ENCODE results near the gene PIK3AP1.

- TF ChIP-seq HCFC1 (IDR thresholded peaks at IDR 0.05; ENCODE audit: low read depth, low read length) = no peak
- TF ChIP-seq CTCF (CRISPR knock-in tag; IDR thresholded peaks at IDR 0.05) = peak; percentile 52
- TF ChIP-seq ZNF558 (CRISPR knock-in tag; IDR thresholded peaks at IDR 0.05; ENCODE audit: borderline replicate concordance) = no peak
- TF ChIP-seq MXD3 (CRISPR knock-in tag; IDR thresholded peaks at IDR 0.05) = no peak
- TF ChIP-seq POLR2AphosphoS5 (IDR thresholded peaks at IDR 0.05; ENCODE audit: low read depth, low read length) = no peak
- no peak for TF ChIP-seq MAZ (IDR thresholded peaks at IDR 0.05; ENCODE audit: borderline replicate concordance, low read depth, low read length)
- no peak for TF ChIP-seq MAZ (CRISPR knock-in tag; IDR thresholded peaks at IDR 0.05; ENCODE audit: low read depth)
- TF ChIP-seq ZBTB21 (CRISPR knock-in tag; IDR thresholded peaks at IDR 0.05) = no peak
- no peak for TF ChIP-seq GMEB2 (CRISPR knock-in tag; IDR thresholded peaks at IDR 0.05; ENCODE audit: low read depth)
- TF ChIP-seq RBAK (CRISPR knock-in tag; IDR thresholded peaks at IDR 0.05) = no peak
Observed at GRCh38 chr10:96690755-96691730, 29.3 kb downstream of the PIK3AP1 start.
